Left colon (tissue), 2 donors: ENCODE data around the gene DBR1. TPM values are rescaled to one million over a fixed set of nuclear protein-coding genes. Genes with fewer than 3 reads are reported as not detected.
A peak's percentile ranks its signal among the peaks of the same experiment; 100 is the strongest.

Source experiments
- ATAC-seq: fragments of 200-7000 bp; cut with Tn5 transposase; one replicate; pipeline ENCODE4 v1.9.1; 2020; ENCODE audit warnings: mild to moderate bottlenecking, moderate library complexity
- DNase-seq, 2 donors: peaks; one replicate each; pipeline ENCODE4 v3.0.0-alpha.2; 2020
- intact Hi-C, 2 donors: fragments of 100-400 bp; cut with DNase I in 1 of 2; cut with micrococcal nuclease in 1 of 2; formaldehyde crosslinking; loops; one replicate each; pipeline versions ENCODE4 v1.11.2 to v1.14.0; 2022; cut with DNase I, micrococcal nuclease
- long read RNA-seq: library from polyadenylated mRNA; unstranded; transcript quantifications from one replicate; pipeline ENCODE4 v2.0.0, GENCODE V29; 2021
- total RNA-seq, 2 donors: library from RNA; stranded (reverse); fragmentation: NEBNext Ultra II Directional; extraction: Animal tissue kit (Norgen Biotek cat#: 25700); gene quantifications; one replicate each; pipeline ENCODE4 v1.2.1, GENCODE V29; 2021
- donor health status: DM: no; HTN: no; CAD: no.
- donor health status: DM: yes; HTN: yes; CAD: no.

The DBR1 gene, protein sequence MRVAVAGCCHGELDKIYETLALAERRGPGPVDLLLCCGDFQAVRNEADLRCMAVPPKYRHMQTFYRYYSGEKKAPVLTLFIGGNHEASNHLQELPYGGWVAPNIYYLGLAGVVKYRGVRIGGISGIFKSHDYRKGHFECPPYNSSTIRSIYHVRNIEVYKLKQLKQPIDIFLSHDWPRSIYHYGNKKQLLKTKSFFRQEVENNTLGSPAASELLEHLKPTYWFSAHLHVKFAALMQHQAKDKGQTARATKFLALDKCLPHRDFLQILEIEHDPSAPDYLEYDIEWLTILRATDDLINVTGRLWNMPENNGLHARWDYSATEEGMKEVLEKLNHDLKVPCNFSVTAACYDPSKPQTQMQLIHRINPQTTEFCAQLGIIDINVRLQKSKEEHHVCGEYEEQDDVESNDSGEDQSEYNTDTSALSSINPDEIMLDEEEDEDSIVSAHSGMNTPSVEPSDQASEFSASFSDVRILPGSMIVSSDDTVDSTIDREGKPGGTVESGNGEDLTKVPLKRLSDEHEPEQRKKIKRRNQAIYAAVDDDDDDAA
- total RNA-seq = 10 to 100 TPM; 10.7 to 10.8 TPM
- long read RNA-seq, transcript DBR1-201 (8 exons, 2,666 nt) = major isoform, 8 of 10 reads
- long read RNA-seq, partial matches to known transcripts = 2 of 10 reads
- long read RNA-seq, other reads (novel, unspliced or antisense) = 0 of 10 reads

DNA sequence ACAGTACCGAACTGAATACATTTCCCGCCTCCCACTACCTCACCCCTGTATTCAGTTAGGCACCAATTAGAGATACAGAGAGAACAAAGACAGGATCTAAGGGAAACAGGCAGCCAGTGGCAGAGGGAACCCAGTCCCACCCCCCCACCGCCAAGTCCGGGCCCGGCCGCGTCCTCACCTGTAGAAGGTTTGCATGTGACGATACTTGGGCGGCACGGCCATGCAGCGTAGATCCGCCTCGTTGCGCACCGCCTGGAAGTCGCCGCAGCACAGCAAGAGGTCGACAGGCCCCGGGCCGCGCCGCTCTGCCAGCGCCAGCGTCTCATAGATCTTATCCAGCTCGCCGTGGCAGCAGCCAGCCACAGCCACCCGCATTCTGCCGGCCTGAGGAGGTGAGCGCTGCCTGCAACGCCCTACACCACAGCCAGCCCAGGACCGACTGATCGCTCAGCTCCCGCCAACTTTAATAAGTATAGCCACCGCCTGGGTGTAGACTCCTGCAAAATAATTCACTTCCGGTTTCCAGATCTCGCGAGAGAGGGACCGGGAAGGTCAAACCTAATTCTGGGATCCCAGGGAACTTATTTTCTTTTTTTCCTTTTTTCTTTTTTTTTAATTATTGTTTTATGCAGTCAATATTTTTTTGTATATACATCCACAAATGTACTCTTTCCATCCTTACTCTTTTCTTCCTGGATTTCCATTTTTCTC, at the start of gene DBR1:
DBR1 (minus strand) TSS at position 501 of the 711 bp plus-strand sequence; CDS start at position 375, 126 bp downstream.
- intact Hi-C loops = no loop called here
- DNase-seq = peak; percentile 80 to 82
- peak; percentile 95 for ATAC-seq

DNA sequence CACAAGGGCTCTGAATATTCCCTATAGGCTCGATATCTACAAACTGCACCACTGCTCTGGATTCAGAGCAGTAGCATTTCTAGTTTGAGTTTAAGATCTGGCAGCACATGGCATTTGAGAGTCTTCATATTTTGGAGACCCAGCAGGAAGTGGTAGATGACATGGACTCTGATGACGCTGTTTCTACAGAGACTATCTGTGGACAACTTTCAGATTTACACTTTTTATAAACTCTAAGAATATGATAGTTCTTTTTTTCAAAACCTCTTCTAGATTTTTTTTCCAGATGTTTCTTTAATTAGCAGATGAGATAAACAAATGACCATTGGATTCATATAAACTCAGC, 48.2 kb upstream of the DBR1 start:
- ATAC-seq (no peak), DNase-seq (no peak)
- intact Hi-C loops = no loop called here

DNA sequence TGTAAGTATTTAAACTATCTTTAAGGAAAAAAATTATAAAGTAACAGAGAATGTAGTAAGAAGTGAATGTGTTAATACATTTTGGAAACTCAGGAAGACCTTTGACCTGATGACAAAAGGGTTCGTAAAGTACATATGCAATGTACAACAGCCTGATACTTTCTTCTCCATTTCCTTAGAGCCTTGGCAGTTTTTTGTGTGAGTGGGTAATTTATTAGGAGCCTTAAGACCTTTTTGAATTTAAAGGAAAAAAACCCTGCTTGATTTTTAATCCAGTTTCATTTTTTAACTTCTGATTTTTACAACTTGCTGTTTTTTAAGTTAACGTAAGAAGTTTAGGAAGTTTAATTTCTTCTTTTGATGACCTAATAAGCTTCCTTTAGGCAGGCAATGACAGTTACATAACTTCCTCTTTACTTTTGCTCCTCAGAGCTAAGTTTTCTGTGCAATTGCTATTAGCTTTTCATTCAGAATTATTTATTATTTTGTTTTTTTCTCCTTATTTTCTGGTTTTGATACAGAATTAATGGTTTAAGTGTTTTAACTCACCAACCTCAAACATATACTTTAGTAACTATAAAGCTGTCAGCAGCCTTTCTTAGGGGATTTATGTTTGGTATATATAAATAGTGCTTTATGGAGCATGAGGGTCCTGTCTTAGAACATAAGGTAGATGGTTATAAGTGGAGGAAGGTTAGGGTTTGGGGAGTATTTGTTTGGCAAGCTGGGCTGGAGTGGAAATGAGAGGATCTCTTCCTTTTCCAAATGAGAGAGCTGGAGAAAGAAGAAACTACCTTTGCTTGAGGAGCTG, 47.6 kb upstream of the DBR1 start:
- no peak for ATAC-seq
- intact Hi-C loops = no loop called here
- no peak for DNase-seq

DNA sequence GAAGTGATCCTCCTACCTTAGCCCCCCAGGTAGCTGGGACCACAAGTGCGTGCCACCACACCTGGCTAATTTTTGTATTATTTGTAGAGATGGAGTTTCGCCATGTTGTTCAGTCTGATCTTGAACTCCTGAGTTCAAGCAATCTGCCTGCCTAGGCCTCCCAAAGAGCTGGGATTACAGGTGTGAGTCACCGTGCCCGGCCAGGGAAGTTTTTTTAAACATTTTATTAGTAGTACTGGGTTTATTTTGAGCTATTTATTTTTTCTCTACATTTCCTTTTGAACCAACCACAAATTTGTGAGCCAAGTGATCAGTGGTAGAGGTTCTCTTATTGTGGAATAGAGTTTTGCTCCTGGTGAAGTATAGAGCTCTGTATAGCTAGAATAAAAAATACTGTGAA, 46.1 kb upstream of the DBR1 start:
- no peak for ATAC-seq
- DNase-seq = no peak
- intact Hi-C loops = no loop called here

DNA sequence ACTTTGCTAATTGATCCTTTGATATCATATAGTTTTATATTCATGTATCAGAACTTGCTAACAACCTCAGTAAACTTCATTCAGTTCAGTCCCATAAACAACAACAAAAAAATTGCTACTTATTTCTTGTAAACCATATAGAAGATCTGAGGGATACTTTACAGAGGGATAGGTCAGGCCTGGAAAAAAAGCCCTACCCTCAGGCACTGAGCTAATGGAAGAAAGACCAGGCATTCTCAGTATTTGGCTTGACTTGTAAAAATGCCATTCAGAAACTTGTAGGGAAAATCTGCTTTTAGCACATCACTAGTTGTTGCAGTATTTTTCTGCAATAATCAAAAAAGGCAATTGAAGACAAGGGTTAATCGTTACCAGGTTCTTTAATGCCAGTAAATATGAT, 45.5 kb upstream of the DBR1 start:
- DNase-seq = no peak
- intact Hi-C loops = no loop called here
- ATAC-seq = no peak

DNA sequence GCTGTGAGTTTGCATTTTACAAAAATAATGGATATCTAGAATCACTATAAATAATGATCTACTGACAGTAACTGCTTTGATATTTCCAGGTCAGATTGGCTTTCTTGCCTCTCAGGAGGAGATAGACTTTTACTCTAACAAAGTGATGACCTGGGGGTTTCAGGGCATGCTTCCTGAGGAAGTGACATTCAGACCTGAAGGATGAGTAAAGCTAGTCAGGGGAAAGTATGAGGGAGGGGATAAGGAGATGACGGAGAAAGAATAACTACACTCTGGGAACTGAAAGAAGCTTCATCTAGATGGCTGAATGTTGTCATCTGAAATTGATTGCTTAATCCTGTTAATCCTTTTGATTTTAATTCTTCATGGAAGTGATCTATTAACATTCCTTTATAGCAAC, 44.5 kb upstream of the DBR1 start:
- DNase-seq = no peak
- no peak for ATAC-seq
- intact Hi-C loops = no loop called here

DNA sequence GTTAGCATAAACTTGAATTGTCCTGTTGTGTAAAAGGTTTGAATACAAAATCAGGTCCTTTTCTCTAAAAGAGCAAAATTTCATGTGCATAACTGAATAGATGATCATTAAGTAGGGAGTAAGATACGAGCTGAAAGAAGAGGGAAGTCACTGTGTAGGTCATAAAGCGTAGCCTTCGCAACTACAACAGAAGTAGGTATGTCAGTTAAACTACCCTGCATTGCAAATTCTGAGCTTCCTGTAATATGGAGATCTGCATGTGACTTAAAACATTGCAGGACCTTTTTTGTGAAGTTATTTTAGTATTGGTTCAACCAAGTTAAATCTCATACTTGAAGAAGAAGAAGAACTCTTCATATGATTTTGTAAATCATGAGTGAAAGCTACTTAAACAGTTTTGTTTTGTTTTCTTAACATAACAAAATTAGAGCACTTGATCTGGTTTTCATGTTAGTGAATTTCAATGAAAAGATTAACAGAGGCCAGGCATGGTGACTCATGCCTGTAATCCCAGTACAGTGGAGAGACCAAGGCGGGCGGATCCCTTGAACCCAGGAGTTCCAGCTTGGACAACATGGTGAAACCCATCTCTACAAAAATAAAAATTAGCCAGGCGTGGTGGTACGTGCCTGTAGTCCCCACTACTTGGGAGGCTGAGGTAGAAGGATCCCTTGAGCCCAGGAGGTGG, 38.8 kb upstream of the DBR1 start:
- intact Hi-C loops = no loop called here
- ATAC-seq = no peak

DNA sequence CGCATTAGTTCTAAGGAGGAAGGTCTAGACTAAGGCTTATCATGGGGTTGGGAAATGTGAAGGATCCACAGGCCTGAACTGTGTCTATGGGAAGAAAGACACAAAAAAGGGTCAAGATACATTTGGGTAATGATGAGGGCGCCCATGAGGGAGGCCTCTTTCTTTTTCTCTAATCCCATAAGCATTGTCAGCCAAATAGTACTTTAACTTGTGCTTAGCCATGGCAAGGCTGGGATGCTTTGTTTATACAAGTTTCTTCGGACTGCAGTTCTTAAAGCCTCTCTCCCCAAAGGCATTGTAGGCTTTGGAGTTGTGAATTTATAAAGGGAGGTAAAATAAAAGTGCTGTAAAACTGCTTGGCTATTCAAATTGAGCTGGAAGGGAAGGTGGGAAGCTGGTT, 35.8 kb upstream of the DBR1 start:
- ATAC-seq (no peak), DNase-seq (no peak)
- intact Hi-C loops = no loop called here

More for the DNA sequence above, 38.8 kb upstream of the DBR1 start:
- no peak for DNase-seq

DNA sequence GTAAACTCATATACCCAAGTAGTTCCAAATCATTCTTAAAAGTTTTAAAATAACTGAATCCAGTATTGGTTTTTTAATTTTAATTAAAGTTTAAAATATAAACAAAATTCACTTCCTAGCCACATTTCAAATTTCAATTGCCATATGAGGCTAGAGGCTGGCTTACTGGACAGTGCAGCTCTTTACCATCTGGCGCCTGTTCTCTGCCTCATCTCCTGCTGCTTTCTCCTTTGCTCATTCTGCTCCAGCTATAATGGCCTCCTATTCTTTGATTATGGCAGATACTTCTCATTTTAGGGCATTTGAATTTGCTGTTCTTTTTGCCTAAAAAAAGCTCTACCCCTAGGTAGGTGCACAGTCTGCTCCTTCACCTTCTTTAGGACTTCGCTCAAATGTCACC, 31.5 kb upstream of the DBR1 start:
- intact Hi-C loops = no loop called here
- ATAC-seq (no peak), DNase-seq (no peak)

DNA sequence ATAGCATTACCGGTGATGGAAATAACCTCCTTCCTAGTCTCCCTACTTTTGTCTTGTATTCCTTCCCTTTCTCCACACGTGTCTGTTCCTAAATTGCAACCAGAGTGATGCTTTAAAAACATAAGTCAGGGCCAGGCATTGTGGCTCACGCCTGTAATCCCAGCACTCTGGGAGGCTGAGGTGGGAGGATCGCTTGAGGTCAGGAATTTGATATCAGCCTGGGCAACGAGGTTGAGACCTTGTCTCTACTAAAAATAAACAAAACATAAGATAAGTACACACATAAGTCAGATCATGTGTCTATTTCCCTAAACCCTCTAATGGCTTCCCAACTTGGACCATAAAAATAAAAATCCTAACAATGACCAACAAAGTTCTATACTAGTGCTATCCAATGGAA, 30.8 kb upstream of the DBR1 start:
- intact Hi-C loops = no loop called here
- no peak for ATAC-seq
- DNase-seq = no peak

DNA sequence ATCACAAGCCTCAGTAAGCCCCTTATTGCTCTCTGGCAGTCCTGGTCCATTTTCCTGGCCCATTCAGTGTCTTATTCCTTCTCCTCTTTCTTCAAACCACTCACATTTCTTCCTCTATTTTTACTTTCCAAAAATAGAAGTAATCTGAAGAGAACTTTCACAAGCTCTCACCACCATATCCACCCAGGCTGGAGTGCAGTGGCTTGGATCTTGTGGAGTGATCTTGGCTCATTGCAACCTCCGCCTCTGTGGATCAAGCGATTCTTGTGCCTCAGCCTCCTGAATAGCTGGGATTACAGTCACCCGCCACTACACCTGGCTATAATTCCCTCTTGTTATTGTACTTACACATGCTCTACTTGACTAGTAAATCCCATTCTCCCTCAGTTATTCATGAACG, 29.2 kb upstream of the DBR1 start:
- ATAC-seq = no peak
- intact Hi-C loops = no loop called here
- DNase-seq = no peak

DNA sequence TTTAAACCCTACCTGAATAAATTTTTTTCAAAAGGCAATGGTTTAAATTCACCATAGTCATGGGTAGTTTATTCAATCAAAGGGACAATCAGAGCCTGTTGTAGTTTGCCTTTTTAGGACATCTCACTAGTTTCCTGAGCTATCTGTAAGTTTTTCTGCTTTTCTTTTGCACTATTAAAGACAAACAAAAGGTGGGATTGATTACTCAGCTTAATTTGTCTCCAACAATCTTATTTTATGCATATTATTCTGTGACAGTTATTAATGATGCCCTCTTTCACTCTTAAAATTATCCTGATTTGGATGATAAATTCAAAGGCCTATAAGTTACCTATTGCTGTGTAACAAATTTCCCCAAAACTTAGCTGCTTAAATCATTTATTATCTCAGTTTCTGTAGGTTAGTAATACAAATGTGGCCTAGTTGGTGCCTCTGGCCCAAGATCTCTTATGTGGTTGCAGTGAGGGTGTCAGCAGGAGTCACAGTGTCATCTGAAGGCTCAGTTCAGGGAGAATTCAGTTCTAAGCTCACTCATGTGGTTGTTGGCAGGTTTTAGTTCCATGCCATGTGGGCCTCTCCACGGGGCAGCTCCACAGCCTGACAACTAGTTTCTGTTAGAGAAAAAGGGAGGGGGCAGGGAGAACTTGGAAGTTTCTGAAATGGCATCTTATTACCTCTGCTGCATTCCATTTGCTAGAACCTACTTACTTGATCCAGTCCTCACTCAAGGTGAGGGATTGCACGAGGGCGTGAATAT, 28.4 kb upstream of the DBR1 start:
- no peak for DNase-seq
- intact Hi-C loops = no loop called here
- ATAC-seq = no peak

DNA sequence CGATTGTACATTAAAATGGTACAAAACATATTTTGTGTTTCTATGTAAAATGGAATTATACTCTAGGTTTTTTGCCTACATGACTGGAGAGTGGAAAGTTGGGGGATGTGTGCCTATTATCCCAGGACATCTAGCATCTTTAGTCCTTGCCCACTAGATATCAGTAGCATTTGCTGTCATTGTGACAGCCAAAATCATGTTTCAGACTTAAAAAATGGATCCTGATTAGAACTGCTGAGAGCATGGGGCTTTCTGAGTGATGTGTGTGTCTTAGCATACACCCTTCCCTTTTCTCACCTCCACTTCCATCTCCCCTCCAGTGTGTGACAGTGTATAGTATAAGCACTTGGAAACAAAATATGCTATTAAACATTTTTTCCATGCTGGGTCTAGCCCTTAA, 25.7 kb upstream of the DBR1 start:
- intact Hi-C loops = no loop called here
- ATAC-seq (no peak), DNase-seq (no peak)

DNA sequence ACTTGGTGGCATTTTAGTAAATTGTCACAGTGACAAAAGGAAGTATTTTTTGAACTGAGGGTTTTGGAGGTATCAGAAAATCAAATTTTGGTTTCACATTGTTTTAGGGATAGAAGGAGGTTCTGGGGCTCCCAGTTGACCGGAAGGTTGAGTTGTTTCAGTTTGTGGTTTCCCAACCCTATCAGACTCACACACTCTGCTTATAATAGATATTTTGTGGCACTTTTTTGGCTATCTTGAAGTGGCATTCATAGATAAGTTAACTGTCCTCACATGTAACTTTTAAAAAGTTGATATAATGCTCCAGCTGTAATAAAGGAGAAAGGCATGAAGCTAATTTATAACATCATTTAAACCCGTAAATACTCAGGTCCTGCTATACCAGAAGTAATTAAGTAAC, 25.1 kb upstream of the DBR1 start:
- DNase-seq = no peak
- ATAC-seq = no peak
- intact Hi-C loops = no loop called here

DNA sequence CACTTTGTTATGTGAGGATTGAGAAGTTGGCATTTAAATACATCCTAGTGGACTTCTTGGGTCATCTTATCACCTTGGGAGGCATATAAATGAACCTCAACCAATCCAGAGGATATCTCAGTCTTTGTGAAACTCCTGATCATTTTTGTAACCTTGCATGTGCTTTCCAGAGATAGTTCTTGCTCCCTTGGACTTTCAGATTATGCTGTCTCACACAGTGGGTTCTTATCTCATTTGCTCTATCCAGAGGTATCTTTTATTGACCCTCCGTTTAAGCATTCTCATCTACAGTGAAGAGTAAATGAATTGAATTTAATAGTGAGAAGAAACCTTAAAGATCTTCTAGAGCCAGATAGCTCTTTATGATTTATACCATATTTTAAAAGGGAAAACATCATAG, 22.8 kb upstream of the DBR1 start:
- intact Hi-C loops = no loop called here
- DNase-seq (no peak), ATAC-seq (no peak)

DNA sequence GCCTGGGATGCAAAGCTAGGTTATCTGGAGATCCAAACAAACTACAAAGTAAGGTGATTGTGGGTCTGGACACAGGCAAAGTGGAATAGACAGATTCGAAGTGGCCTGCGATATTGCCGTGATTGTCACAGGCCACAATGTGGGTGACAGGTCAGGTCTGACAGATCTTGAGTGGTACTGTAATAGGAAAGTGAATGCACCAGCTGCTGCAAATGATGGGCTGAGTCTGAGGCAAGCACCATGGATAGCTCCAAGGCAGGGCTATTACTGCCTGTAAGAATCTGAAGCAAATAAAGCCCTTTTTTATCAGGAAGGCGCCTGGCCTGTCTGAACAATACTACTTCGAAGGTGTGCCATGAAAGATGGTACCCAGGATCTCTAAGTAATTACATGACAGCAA, 22.3 kb upstream of the DBR1 start:
- ATAC-seq (peak; percentile 77), DNase-seq (peak in 1 of 2 donors; percentile 17)
- intact Hi-C loops = no loop called here

DNA sequence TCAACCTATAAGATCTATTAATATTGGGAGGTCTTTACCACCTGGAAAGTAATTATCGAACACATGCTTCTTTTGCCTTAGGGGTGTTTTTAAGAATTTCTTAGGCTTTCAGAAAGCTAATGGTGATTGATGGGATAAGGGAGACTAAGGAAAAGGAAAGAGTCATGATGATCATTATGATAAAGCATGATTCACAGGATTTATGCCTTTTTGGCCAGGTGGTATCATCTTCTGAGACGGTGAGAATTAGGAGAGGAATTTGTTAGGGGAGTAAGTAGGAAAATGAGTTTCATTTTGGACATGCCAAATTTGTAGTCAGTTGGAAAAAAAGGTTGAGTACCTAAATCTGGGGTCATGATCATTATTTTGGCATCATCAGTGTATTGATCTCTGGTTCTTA, 21.3 kb upstream of the DBR1 start:
- no peak for DNase-seq
- no peak for ATAC-seq
- intact Hi-C loops = no loop called here

DNA sequence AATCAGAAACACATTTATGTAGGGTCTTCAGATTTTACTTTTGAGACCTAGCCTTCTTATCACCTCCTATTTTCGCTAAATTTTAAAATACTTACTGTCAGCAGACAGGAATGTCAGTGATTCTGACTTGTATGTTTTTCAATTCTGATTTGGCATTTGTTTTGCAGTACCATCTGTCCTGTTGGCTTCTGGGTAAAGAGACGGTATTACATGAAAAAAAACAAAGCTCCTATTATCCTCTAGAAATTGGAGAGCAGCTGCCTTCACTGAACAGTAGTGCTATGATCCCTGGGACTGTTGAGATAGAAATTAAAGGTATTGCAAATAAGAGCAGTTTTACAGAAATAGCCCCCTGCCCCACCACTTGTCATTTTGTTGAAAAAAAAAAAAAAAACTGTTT, 20.8 kb upstream of the DBR1 start:
- ATAC-seq (no peak), DNase-seq (no peak)
- intact Hi-C loops = no loop called here
